ENCODE measurements around the gene ID3. TPM values are rescaled to one million over a fixed set of nuclear protein-coding genes. Genes with fewer than 3 reads are reported as not detected.
"Not testable (repeated sequence)": the region's sequence is repeated elsewhere in the genome, so short reads cannot be mapped to it uniquely, and the experiment has no call there.

Gene ID3
- total RNA-seq, 1 donor from 2014 or later, result 23.5 TPM

DNA sequence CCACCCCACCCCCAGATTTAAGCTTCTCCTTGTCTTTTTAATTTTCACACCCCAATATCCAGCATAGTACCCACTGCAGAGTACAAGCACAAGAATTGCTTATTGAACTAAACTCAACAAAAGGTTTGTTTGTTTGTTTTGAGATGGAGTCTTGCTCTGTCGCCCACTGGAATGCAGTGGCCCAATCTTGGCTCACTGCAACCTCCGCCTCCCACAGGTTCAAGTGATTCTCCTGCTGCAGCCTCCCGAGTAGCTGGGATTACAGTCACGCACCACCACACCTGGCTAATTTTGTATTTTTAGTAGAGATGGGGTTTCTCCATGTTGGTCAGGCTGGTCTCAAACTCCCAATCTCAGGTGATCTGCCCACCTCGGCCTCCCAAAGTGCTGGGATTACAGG is 16.4 kb downstream of the ID3 start:
- intact Hi-C loops (cut with micrococcal nuclease); DNase-seq; H3K27ac Mint-ChIP-seq; H3K4me1 Mint-ChIP-seq; H3K9me3 Mint-ChIP-seq; H3K36me3 Mint-ChIP-seq (ENCODE audit: low read depth); H3K27me3 Mint-ChIP-seq; H3K4me3 Mint-ChIP-seq: not testable (repeated sequence)

DNA sequence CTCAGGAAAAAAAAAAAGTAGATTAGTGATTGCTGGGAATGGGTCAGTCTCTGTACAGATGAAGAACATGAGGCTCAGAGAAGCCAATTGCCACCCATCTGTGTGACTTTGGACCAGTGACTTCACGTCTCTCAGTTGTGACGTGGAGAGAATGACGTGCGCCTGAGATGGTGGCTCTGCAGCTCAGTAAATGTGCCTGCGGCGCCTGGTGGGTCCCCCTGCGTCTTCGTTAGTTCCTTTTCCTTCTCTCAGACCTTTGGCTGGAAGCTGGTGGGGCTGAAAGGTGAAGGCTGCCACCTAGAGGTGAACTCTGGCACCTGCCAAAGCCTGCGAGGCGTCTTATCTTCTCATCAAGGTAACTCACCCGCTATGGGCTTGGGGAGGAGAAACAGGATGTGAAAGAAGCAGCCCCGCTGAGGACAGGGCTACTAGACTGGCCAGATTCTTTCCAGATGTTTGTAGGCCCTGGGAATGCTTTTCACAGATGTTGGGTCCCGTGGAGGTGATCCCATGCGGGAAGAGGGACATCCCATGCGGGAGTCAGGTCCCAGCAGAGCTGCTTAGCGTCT is 19.5 kb downstream of the ID3 start:
- Mint-ChIP-seq H3K4me3 (peak overlapping the region; percentile 51), H3K9me3 (no peaks in the 10 kb centered on the region), H3K36me3 (ENCODE audit: low read depth) (no peaks in the 10 kb centered on the region), H3K4me1 (peaks cover 15% of the 10 kb centered on the region), H3K27me3 (peaks cover 3% of the 10 kb centered on the region), H3K27ac (peak overlapping the region; percentile 70)
- intact Hi-C loops (cut with micrococcal nuclease), result loop anchor here (1.0 to 10.0 kb wide), 4 partner anchors 8 to 415 kb away; partner anchors contain the start of genes E2F2 and PNRC2
- peak; percentile 98 for DNase-seq

DNA sequence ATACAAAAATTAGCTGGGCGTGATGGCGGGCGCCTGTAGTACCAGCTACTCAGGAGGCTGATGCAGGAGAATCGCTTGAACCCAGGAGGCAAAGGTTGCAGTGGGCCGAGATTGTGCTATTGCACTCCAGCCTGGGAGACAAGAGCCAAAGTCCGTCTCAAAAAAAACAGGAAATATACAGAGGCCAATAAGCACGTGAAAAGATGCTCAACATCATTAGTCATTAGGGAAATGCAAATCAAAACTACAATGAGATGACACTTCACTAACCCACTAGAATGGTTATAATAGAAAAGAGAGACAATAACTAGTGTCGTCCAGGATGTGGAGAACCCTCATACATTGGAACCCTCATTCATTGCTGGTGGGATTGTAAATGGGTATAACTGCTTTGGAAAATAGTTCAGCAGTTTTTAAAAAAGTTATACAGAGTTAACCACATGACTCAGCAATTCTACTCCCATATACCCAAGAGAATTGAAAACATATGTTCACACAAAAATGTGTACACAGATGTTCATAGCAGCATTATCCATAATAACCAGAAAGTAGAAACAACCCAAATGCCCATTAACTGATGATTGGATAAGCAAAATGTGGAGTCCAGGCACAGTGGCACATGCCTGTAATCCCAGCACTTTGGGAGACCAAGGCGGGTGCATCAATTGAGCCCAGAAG is 21.9 kb downstream of the ID3 start:
- intact Hi-C loops (cut with micrococcal nuclease), result loop anchor here (10.0 kb wide), 1 partner anchor 417 kb away; the partner anchor contains the start of gene PNRC2
- H3K9me3 Mint-ChIP-seq, result no peaks in the 10 kb centered on the region
- peaks cover 25% of the 10 kb centered on the region for H3K4me1 Mint-ChIP-seq
- no peaks in the 10 kb centered on the region for H3K36me3 Mint-ChIP-seq (ENCODE audit: low read depth)
- peaks cover 3% of the 10 kb centered on the region for H3K27me3 Mint-ChIP-seq
- DNase-seq, result no peak
- no peak overlapping the region for H3K4me3 Mint-ChIP-seq
- H3K27ac Mint-ChIP-seq, result peak overlapping the region; percentile 16

DNA sequence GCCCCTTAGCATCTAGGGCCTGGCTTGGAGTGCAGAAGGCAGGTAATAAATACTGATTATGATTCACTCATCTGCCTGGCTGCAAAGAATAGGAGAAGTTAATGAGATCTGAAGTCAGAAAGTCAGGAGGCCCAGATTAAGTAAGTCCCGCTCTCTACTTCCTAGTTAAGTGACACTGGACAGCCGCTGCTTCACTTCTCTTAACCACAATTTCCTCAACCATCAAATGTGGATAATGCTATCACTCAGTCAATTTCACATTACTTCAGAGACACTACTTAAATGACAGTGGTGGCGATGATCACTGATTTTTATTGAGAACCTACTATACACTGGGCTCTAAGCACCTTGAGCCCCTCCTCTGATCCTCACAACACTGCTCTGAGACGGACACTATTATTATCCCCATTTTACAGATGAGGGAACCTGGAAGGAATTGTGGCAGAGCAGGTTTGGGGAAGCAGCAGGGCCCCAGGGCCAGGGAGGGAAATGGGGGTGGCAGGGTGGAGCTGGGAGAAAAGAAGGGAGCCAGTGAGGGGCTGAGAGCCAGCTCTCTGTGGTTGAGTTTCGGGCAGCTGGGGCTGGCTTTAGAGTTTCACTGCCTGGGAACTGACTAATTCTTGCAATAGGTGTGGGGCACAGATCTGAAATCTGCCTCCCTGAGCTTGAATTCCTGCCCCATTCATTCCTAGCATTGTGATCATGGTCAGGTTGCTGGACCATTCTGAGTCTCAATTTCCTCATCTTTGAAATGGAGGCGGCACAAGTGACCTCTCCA is 25.9 kb downstream of the ID3 start:
- Mint-ChIP-seq H3K4me1 (peaks cover 44% of the 10 kb centered on the region), H3K27ac (peak overlapping the region; percentile 61), H3K9me3 (no peaks in the 10 kb centered on the region), H3K4me3 (peak overlapping the region; percentile 11), H3K27me3 (no peaks in the 10 kb centered on the region), H3K36me3 (ENCODE audit: low read depth) (peaks cover 1% of the 10 kb centered on the region)
- no peak for DNase-seq
- intact Hi-C loops (cut with micrococcal nuclease), result loop anchor here (5.0 to 10.0 kb wide), 3 partner anchors 51 to 421 kb away; partner anchors contain the start of genes ASAP3, PNRC2 and ZNF436

DNA sequence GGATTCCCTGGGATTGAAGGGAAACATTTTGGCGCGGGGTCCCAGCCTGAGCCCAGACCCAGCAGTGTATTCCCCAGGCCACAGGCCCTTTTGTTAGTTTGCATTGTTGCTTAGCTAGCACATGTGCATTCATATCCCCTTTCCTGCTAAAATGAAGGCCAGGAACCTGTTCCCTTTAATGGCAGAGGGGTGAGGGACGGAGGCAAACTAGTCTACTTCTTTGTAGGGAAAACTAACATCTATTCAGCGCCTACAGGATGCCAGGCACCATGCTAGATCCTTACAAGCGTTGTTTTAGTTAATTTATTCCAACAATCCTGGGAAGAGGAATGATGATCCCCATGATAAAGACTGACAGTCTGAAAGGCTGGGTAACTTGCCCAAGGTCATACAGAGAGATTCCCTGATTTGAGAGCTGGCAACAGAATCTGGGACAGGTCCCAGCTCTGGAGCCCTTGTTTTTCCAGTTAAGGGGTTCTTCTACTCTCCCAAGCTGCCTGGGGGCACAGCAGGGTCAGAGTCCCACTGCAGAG is 27.7 kb downstream of the ID3 start:
- Mint-ChIP-seq H3K36me3 (ENCODE audit: low read depth) (peaks cover 1% of the 10 kb centered on the region), H3K27me3 (no peaks in the 10 kb centered on the region), H3K4me3 (peak overlapping the region; percentile 87), H3K27ac (peak overlapping the region; percentile 95), H3K4me1 (peaks cover 56% of the 10 kb centered on the region), H3K9me3 (no peaks in the 10 kb centered on the region)
- intact Hi-C loops (cut with micrococcal nuclease), result loop anchor here (1.0 to 10.0 kb wide), 4 partner anchors 8 to 423 kb away; partner anchors contain the start of genes ASAP3, PNRC2 and ZNF436
- DNase-seq, result no peak

DNA sequence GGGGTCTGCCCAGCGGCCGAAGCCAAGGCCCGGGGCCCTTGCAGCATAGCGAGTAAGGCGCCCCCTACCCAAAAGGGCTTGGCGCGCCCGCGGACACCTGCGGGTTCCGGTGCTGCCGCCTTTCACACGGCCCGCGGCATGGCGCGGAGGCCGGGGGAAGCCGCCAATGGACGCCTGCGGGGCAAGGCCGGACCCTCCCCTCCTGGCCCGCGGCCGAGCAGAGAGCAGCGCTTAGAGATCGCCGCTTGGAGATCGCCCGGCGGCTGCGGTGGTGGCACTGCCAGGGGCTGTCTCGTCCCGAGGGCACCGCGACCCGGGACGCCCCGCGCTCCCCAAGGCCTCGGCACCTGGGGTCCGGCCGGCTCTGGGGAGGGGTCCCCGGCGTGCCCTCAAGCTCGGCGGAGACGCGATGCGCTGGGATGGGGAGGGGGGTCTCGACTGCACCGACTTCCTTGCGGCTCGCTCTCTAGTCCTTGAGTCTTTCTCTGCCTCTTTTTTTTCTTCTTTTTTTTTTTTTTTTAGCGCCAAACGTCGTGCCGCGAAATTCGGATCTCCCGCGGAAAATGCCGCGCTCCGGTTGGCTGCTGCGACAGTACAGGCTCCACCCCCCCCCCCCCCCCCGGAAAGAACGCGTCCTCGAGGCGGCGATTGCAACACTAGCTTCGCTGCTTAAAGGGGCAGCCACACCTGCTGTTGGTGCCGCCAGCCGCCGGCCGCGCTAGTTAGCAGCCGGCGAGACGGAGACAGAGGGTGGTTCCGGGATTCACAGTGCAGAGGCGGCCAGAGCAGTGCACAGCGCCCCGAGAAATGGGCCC is 28.3 kb downstream of the ID3 start, which contains the start of gene E2F2:
Gene E2F2 (minus strand): TSS at position 487 of the 815 bp plus-strand sequence. CDS start 440 bp downstream, at position 47.
- no peaks in the 10 kb centered on the region for H3K9me3 Mint-ChIP-seq
- H3K36me3 Mint-ChIP-seq (ENCODE audit: low read depth), result peaks cover 1% of the 10 kb centered on the region
- no peaks in the 10 kb centered on the region for H3K27me3 Mint-ChIP-seq
- intact Hi-C loops (cut with micrococcal nuclease), result loop anchor here (1.0 to 10.0 kb wide), 4 partner anchors 8 to 424 kb away; partner anchors contain the start of genes ASAP3, PNRC2 and ZNF436
- peak; percentile 94 for DNase-seq
- H3K27ac Mint-ChIP-seq, result peak within 1 kb of the TSS; percentile 95
- H3K4me1 Mint-ChIP-seq, result peaks cover 63% of the 10 kb centered on the region
- peak within 1 kb of the TSS; percentile 87 for H3K4me3 Mint-ChIP-seq

DNA sequence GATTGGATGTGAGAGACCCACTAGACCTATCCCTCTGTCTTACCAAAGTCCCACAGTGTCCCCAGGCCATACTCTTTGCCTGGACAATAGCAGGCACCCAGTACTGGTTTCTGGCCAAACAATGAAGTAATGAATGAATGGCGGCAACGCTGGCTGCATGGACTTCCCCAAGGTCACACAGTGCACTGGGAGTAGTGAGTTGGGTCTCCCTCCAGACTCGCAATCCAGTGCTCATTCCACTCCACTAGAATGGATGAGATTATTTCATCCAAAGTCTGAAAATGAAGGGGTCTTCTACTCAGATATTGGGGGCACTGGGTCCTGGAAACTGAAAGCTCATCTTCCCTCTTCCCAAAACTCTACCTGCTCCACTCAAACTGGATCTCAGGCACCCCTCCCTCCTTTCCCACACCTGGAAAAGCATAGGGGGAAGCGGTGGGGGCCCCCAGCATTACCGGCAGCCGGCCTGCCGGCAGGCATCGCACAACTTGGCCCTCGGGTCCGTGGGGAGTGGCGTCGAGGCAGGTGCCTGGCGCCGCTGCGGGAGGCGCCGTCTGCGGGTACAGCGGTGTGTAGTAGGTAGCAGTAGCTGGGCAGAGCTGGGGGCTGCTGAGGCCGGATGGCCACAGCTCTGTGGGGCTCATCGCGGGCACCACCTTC is 29.1 kb downstream of the ID3 start:
- intact Hi-C loops (cut with micrococcal nuclease), result loop anchor here (5.0 to 10.0 kb wide), 3 partner anchors 48 to 425 kb away; partner anchors contain the start of genes ASAP3, PNRC2 and ZNF436
- peak overlapping the region; percentile 87 for H3K4me3 Mint-ChIP-seq
- H3K27ac Mint-ChIP-seq, result peak overlapping the region; percentile 86

DNA sequence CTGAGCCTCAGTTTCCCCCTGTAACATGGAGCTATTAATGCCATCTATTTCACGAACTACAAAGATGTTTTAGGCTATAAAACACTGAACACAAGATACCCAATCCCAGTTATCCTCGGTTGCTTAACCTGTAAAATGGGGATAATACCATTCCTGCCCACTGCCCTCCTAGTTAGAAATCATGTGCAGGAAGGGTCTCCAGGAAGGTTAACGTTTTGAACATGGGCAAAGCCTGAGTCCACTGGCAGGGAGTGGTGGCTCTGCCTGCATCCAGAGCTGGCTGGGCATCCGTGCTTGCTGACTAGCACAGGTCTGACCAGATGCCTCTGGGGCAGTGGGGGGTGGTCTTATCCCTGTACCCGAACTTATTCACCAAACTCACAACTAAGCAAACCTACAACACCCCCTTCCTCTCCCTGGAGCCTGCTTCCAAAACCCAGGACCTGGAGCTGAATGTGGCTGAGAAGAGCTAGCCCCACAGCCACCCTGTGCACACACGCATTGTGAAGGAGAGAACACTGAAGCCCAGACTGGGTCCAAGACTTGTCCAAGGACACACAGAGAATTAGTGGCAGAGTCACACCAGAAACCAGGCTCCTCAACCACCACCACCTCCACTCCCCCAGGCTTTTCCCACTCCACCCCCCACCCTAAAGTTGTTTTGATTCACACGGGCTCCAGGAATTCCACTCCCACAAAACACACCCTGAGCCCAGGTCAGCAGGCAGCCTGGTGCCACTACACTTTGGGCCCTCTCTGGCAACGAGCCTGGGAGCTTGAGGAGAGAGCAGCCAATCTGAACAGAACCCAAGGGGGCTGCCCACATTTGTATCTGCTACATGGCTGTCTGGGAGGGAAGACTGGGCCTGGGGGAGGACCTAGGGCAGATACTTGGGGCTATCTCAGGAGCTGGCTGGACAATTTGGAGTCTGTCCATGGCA is 29.9 kb downstream of the ID3 start:
- H3K9me3 Mint-ChIP-seq, result no peaks in the 10 kb centered on the region
- H3K4me1 Mint-ChIP-seq, result peaks cover 71% of the 10 kb centered on the region
- H3K27me3 Mint-ChIP-seq, result no peaks in the 10 kb centered on the region
- peak; percentile 73 for DNase-seq
- peak overlapping the region; percentile 87 for H3K4me3 Mint-ChIP-seq
- H3K36me3 Mint-ChIP-seq (ENCODE audit: low read depth), result peaks cover 1% of the 10 kb centered on the region
- intact Hi-C loops (cut with micrococcal nuclease), result loop anchor here (5.0 to 10.0 kb wide), 4 partner anchors 47 to 425 kb away; partner anchors contain the start of genes ASAP3, HNRNPR, PNRC2 and ZNF436
- peak overlapping the region; percentile 86 for H3K27ac Mint-ChIP-seq

More for the DNA sequence above, 29.1 kb downstream of the ID3 start:
- H3K27me3 Mint-ChIP-seq, result no peaks in the 10 kb centered on the region
- peaks cover 70% of the 10 kb centered on the region for H3K4me1 Mint-ChIP-seq
- peak; percentile 80 for DNase-seq
- H3K36me3 Mint-ChIP-seq (ENCODE audit: low read depth), result peaks cover 1% of the 10 kb centered on the region
- H3K9me3 Mint-ChIP-seq, result no peaks in the 10 kb centered on the region

DNA sequence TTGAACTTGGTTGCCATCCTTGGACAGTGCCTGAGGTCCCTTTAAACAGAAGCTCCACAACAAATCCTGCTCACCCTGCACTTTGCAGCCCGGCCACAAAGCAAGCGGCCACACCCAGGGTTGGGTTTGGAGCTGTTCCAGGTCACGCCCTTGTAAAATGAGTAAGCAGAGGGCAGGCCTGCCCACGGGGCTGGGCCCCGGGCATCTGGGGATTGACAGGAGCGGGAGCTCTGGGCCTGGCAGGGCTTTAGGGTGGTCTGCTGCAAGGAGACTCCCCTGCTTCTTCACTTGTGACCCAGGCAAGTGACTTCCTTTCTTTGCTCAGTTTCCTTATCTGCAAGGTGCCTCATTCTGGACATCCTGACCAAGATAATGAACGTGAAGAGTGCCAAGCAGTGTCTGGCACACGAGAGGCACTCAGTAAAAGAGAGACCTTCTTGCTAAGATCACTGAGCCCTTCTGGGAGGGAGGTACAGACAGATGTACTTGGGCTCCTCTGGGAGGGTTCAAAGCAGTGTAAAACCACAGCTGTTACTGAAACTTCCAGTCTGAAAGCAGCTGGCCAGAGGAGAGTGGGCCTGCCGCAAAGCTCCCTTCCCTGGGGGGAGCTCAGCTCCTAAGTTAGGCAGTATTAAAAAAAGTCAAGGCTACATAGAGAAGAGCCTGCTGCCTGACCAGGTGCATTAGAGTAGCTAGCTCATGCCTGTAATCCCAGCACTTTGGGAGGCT is 30.9 kb downstream of the ID3 start:
- Mint-ChIP-seq H3K4me1 (peaks cover 71% of the 10 kb centered on the region), H3K9me3 (no peaks in the 10 kb centered on the region), H3K36me3 (ENCODE audit: low read depth) (peaks cover 1% of the 10 kb centered on the region), H3K27me3 (no peaks in the 10 kb centered on the region), H3K27ac (peak overlapping the region; percentile 86), H3K4me3 (peak overlapping the region; percentile 87)
- intact Hi-C loops (cut with micrococcal nuclease), result loop anchor here (5.0 kb wide), 1 partner anchor 186 kb away; the partner anchor contains the start of gene HNRNPR
- peak; percentile 94 for DNase-seq

DNA sequence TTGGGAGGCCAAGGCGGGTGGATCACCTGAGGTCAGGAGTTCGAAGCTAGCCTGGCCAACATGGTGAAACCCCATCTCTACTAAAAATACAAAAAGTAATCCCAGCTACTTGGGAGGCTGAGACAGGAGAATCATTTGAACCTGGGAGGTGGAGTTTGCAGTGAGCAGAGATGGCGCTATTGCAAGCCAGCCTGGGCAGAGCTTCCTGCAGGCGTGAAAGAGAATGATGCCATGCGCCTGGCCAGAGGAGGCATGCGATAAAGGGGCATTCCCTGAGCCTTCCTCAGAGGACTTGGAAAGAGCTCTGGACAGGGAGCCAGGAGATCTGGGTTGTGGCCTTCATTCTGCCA is 31.4 kb downstream of the ID3 start:
- H3K9me3 Mint-ChIP-seq, result no peaks in the 10 kb centered on the region
- peaks cover 67% of the 10 kb centered on the region for H3K4me1 Mint-ChIP-seq
- peaks cover 2% of the 10 kb centered on the region for H3K36me3 Mint-ChIP-seq (ENCODE audit: low read depth)
- peak overlapping the region; percentile 86 for H3K27ac Mint-ChIP-seq
- peak overlapping the region; percentile 87 for H3K4me3 Mint-ChIP-seq
- no peak for DNase-seq
- no peaks in the 10 kb centered on the region for H3K27me3 Mint-ChIP-seq
- intact Hi-C loops (cut with micrococcal nuclease), result loop anchor here (5.0 kb wide), 1 partner anchor 186 kb away; the partner anchor contains the start of gene HNRNPR

DNA sequence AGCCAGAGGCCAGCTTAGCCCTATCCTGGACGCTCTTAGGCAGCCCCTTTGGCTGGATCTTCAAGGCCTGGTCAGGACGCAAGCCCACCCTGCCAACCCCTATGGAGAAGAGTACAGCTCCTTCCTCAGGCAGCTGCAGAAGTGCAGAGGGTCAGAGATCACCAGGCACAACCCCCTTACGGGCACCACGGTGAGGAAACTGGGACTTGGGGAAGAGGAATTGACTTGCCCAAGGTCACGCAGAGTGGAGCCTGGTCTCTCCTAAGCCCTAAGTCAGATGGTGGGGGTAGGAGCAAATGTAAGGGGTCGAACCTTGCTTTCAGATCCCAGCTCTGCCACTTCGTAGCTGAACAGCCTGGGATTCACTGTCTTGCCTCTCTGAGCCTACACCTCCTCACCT is 31.9 kb downstream of the ID3 start:
- H3K36me3 Mint-ChIP-seq (ENCODE audit: low read depth), result peaks cover 7% of the 10 kb centered on the region
- intact Hi-C loops (cut with micrococcal nuclease), result loop anchor here (5.0 kb wide), 1 partner anchor 185 kb away; the partner anchor contains the start of gene HNRNPR
- H3K4me3 Mint-ChIP-seq, result peak overlapping the region; percentile 87
- peak overlapping the region; percentile 86 for H3K27ac Mint-ChIP-seq
- no peaks in the 10 kb centered on the region for H3K27me3 Mint-ChIP-seq
- no peaks in the 10 kb centered on the region for H3K9me3 Mint-ChIP-seq
- DNase-seq, result no peak
- peaks cover 68% of the 10 kb centered on the region for H3K4me1 Mint-ChIP-seq
